Adipocyte (in vitro differentiated cells): Measurements from ENCODE around the gene OTOS.

Experiments
- DNase-seq: peaks from one replicate; pipeline ENCODE4 v3.0.0-alpha.2; 2015; ENCODE audit warnings: low read depth
- H3K27me3 ChIP-seq: replicated peaks from 2 replicates; pipeline ENCODE4 v1.7.0; 2013; ENCODE audit warnings: mild to moderate bottlenecking, low read length, moderate library complexity; ENCODE audit not compliant: control insufficient read depth, insufficient read depth
- H3K36me3 ChIP-seq: 2 replicates; pipeline ENCODE4 v1.7.0; 2013; ENCODE audit warnings: low read length, mild to moderate bottlenecking, moderate library complexity; ENCODE audit not compliant: control insufficient read depth, insufficient read depth, severe bottlenecking
- H3K4me1 ChIP-seq: 2 replicates; pipeline ENCODE4 v1.7.0; 2013; ENCODE audit warnings: mild to moderate bottlenecking, low read length, moderate library complexity; ENCODE audit not compliant: control insufficient read depth, insufficient read depth
- H3K4me3 ChIP-seq: 2 replicates; pipeline ENCODE4 v1.7.0; 2013; ENCODE audit warnings: mild to moderate bottlenecking, low read length, moderate library complexity
- H3K9ac ChIP-seq: 2 replicates; pipeline ENCODE4 v1.7.0; 2013; ENCODE audit warnings: mild to moderate bottlenecking, low read length, moderate library complexity
- H3K9me3 ChIP-seq: 2 replicates; pipeline ENCODE4 v1.7.0; 2013; ENCODE audit warnings: mild to moderate bottlenecking, low read length, moderate library complexity; ENCODE audit not compliant: control insufficient read depth

Gene OTOS

GRCh38 chr2:240125742-240126141 lies 14.7 kb downstream of the OTOS start:
- Histone ChIP-seq H3K36me3 (peaks cover 37% of the 10 kb centered on the region), H3K27me3 (peaks cover 3% of the 10 kb centered on the region), H3K4me1 (no peaks in the 10 kb centered on the region), H3K9ac (no peak overlapping the region), H3K9me3 (no peaks in the 10 kb centered on the region), H3K4me3 (no peak overlapping the region)
- no peak for DNase-seq

DNA sequence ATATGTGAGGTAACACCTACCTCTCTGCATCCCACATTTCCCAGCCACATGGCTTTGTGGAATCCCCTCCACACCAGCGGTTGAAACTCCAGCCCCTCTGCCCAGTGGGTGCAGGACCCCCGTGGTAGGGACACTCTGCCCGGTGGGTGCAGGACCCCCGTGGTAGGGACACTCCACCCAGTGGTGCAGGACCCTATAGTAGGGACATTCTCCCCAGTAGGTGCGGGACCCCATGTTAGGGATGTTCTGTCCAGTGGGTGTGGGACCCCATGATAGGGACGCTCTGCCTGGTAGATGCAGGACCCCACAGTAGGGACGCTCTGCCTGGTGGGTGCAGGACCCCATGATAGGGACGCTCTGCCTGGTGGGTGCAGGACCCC lies 15.8 kb downstream of the OTOS start:
- H3K4me1 ChIP-seq, result no peaks in the 10 kb centered on the region
- no peaks in the 10 kb centered on the region for H3K9me3 ChIP-seq
- no peak overlapping the region for H3K9ac ChIP-seq
- peaks cover 26% of the 10 kb centered on the region for H3K36me3 ChIP-seq
- H3K27me3 ChIP-seq, result peaks cover 5% of the 10 kb centered on the region
- no peak overlapping the region for H3K4me3 ChIP-seq
- DNase-seq, result no peak

- Histone ChIP-seq H3K27me3 (peaks cover 5% of the 10 kb centered on the region), H3K9me3 (no peaks in the 10 kb centered on the region), H3K4me1 (no peaks in the 10 kb centered on the region), H3K9ac (no peak overlapping the region), H3K4me3 (no peak overlapping the region), H3K36me3 (peaks cover 22% of the 10 kb centered on the region)
- no peak for DNase-seq
Observed at GRCh38 chr2:240123821-240124650, 16.4 kb downstream of the OTOS start.

- Histone ChIP-seq H3K9me3 (peaks cover 5% of the 10 kb centered on the region), H3K36me3 (peaks cover 6% of the 10 kb centered on the region), H3K4me1 (no peaks in the 10 kb centered on the region), H3K27me3 (peaks cover 5% of the 10 kb centered on the region), H3K9ac (no peak overlapping the region), H3K4me3 (no peak overlapping the region)
- no peak for DNase-seq
Observed at GRCh38 chr2:240121675-240122074, 18.8 kb downstream of the OTOS start.

- peaks cover 6% of the 10 kb centered on the region for H3K36me3 ChIP-seq
- DNase-seq, result no peak
Observed at GRCh38 chr2:240121190-240121589, 19.3 kb downstream of the OTOS start.

GRCh38 chr2:240114233-240114632 lies 26.2 kb downstream of the OTOS start:
- H3K36me3 ChIP-seq, result no peaks in the 10 kb centered on the region
- DNase-seq, result no peak
- no peaks in the 10 kb centered on the region for H3K4me1 ChIP-seq

More at GRCh38 chr2:240121190-240121589, 19.3 kb downstream of the OTOS start:
- Histone ChIP-seq H3K4me3 (no peak overlapping the region), H3K27me3 (peaks cover 7% of the 10 kb centered on the region), H3K9ac (no peak overlapping the region), H3K4me1 (no peaks in the 10 kb centered on the region), H3K9me3 (peaks cover 5% of the 10 kb centered on the region)

GRCh38 chr2:240112914-240113690 lies 27.4 kb downstream of the OTOS start:
- H3K4me1 ChIP-seq, result no peaks in the 10 kb centered on the region
- DNase-seq, result no peak

More at GRCh38 chr2:240114233-240114632, 26.2 kb downstream of the OTOS start:
- H3K27me3 ChIP-seq, result peaks cover 35% of the 10 kb centered on the region
- peaks cover 7% of the 10 kb centered on the region for H3K9me3 ChIP-seq
- H3K9ac ChIP-seq, result no peak overlapping the region
- H3K4me3 ChIP-seq, result no peak overlapping the region

GRCh38 chr2:240111253-240111652 lies 29.2 kb downstream of the OTOS start:
- no peaks in the 10 kb centered on the region for H3K4me1 ChIP-seq
- no peak overlapping the region for H3K9ac ChIP-seq
- DNase-seq, result no peak
- H3K27me3 ChIP-seq, result peaks cover 42% of the 10 kb centered on the region
- no peak overlapping the region for H3K4me3 ChIP-seq
- no peaks in the 10 kb centered on the region for H3K36me3 ChIP-seq
- H3K9me3 ChIP-seq, result peaks cover 3% of the 10 kb centered on the region

More at GRCh38 chr2:240112914-240113690, 27.4 kb downstream of the OTOS start:
- Histone ChIP-seq H3K9ac (no peak overlapping the region), H3K4me3 (no peak overlapping the region), H3K9me3 (peaks cover 6% of the 10 kb centered on the region), H3K36me3 (no peaks in the 10 kb centered on the region), H3K27me3 (peaks cover 36% of the 10 kb centered on the region)

- Histone ChIP-seq H3K4me3 (no peak overlapping the region), H3K27me3 (peaks cover 38% of the 10 kb centered on the region), H3K9me3 (no peaks in the 10 kb centered on the region), H3K9ac (no peak overlapping the region), H3K36me3 (no peaks in the 10 kb centered on the region), H3K4me1 (no peaks in the 10 kb centered on the region)
- DNase-seq, result no peak
Observed at GRCh38 chr2:240109386-240109785, 31.1 kb downstream of the OTOS start.

- no peaks in the 10 kb centered on the region for H3K36me3 ChIP-seq
- H3K4me3 ChIP-seq, result no peak overlapping the region
- DNase-seq, result no peak
- no peak overlapping the region for H3K9ac ChIP-seq
- H3K9me3 ChIP-seq, result no peaks in the 10 kb centered on the region
- peaks cover 37% of the 10 kb centered on the region for H3K27me3 ChIP-seq
- no peaks in the 10 kb centered on the region for H3K4me1 ChIP-seq
Observed at GRCh38 chr2:240107477-240107796, 33.0 kb downstream of the OTOS start.

GRCh38 chr2:240106765-240107476 lies 33.5 kb downstream of the OTOS start:
- H3K27me3 ChIP-seq, result peaks cover 37% of the 10 kb centered on the region
- no peak overlapping the region for H3K9ac ChIP-seq
- no peak for DNase-seq

More at GRCh38 chr2:240106765-240107476, 33.5 kb downstream of the OTOS start:
- peaks cover 2% of the 10 kb centered on the region for H3K9me3 ChIP-seq
- H3K4me1 ChIP-seq, result no peaks in the 10 kb centered on the region
- no peak overlapping the region for H3K4me3 ChIP-seq
- H3K36me3 ChIP-seq, result no peaks in the 10 kb centered on the region
